Endodermal cell (in vitro differentiated cells): ENCODE data around the gene ILF3. TPM values are rescaled to one million over a fixed set of nuclear protein-coding genes. Genes with fewer than 3 reads are reported as not detected.

Experiments used
- DNase-seq: peaks from one replicate; pipeline ENCODE4 v3.0.0-alpha.2; 2017
- H3K27ac ChIP-seq: 2 replicates; pipeline ENCODE4 v1.5.1; 2013; ENCODE audit warnings: mild to moderate bottlenecking, low read depth, low read length, moderate library complexity
- H3K27me3 ChIP-seq: 2 replicates; pipeline ENCODE4 v1.6.1; 2013; ENCODE audit warnings: mild to moderate bottlenecking, low read length, moderate library complexity; ENCODE audit not compliant: insufficient read depth, control insufficient read depth, poor library complexity, severe bottlenecking
- H3K36me3 ChIP-seq: 2 replicates; pipeline ENCODE4 v1.7.0; 2013; ENCODE audit warnings: mild to moderate bottlenecking, low read length, moderate library complexity; ENCODE audit not compliant: control insufficient read depth, insufficient read depth
- H3K4me1 ChIP-seq: one replicate; pipeline ENCODE4 v1.7.0; 2013; ENCODE audit warnings: low read length; ENCODE audit not compliant: control insufficient read depth, insufficient read depth
- H3K4me3 ChIP-seq: 2 replicates; pipeline ENCODE4 v1.5.1; 2013; ENCODE audit warnings: mild to moderate bottlenecking, low read length, moderate library complexity
- H3K9ac ChIP-seq: 2 replicates; pipeline ENCODE4 v1.6.1; 2013; ENCODE audit warnings: mild to moderate bottlenecking, low read length, moderate library complexity; ENCODE audit not compliant: poor library complexity, severe bottlenecking; ENCODE audit errors: extremely low read depth
- H3K9me3 ChIP-seq: 2 replicates; pipeline ENCODE4 v1.6.1; 2013; ENCODE audit warnings: mild to moderate bottlenecking, low read length, moderate library complexity; ENCODE audit not compliant: control insufficient read depth
- H3K27ac Mint-ChIP-seq: 2 replicates; pipeline ENCODE4 v1.8.0; 2020; ENCODE audit warnings: mixed read lengths
- H3K27me3 Mint-ChIP-seq: 2 replicates; pipeline ENCODE4 v1.8.0; 2021; ENCODE audit warnings: mild to moderate bottlenecking, mixed read lengths; ENCODE audit not compliant: insufficient read depth
- H3K36me3 Mint-ChIP-seq: 2 replicates; pipeline ENCODE4 v1.8.0; 2020; ENCODE audit warnings: low read depth, mixed read lengths
- H3K4me1 Mint-ChIP-seq: 2 replicates; pipeline ENCODE4 v1.8.0; 2020; ENCODE audit warnings: mixed read lengths
- H3K4me3 Mint-ChIP-seq: 2 replicates; pipeline ENCODE4 v1.8.0; 2020; ENCODE audit warnings: mild to moderate bottlenecking, moderate library complexity, mixed read lengths
- H3K9me3 Mint-ChIP-seq: 2 replicates; pipeline ENCODE4 v1.8.0; 2020; ENCODE audit warnings: mild to moderate bottlenecking, mixed read lengths
- WGBS, 2 experiments: methylation state at CpG; one replicate each; pipeline versions ENCODE4 v1.1.5 to v1.1.7; 2013; ENCODE audit warnings: missing lambda C conversion rate in 2 of 2, mixed read lengths in 1 of 2; ENCODE audit not compliant: insufficient coverage in 1 of 2, insufficient read length in 1 of 2; 5-methylcytosine and 5-hydroxymethylcytosine counted together
- total RNA-seq, 2 donors: library from RNA; stranded (reverse); fragmentation: NEBNext Ultra II Directional in 1 of 2; extraction: Animal tissue kit (Norgen Biotek cat#: 25700) in 1 of 2; gene quantifications; 2 replicates in 1 of 2; 3 replicates in 1 of 2; pipeline ENCODE4 v1.2.1, GENCODE V29; 2021
- TF ChIP-seq, protein P1 (sequence below): fragments of 200-600 bp; sonication (generic); conservative IDR thresholded peaks from 2 replicates; pipeline ENCODE4 v1.5.0; 2021; ENCODE audit warnings: antibody characterized with exemption, mild to moderate bottlenecking

The ILF3 gene
- total RNA-seq, 2 donors from 2014 or later, result 625 to 629 TPM

DNA sequence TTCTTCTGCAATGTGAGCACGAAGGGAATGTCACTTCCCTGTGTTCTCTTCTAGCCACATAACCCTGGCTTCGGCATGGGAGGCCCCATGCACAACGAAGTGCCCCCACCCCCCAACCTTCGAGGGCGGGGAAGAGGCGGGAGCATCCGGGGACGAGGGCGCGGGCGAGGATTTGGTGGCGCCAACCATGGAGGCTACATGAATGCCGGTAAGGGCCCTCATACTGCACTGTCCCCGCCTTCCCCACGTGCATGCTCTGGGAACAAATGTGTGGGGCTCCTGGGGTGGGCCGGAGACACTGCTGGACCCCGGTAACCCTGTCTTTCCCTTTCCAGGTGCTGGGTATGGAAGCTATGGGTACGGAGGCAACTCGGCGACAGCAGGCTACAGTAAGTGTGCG lies 29.4 kb downstream of the ILF3 start:
- Histone ChIP-seq H3K27me3 (no peaks in the 10 kb centered on the region), H3K27ac (no peak overlapping the region), H3K4me3 (no peak overlapping the region), H3K36me3 (peaks cover 96% of the 10 kb centered on the region), H3K4me1 (no peaks in the 10 kb centered on the region), H3K9ac (no peak overlapping the region), H3K9me3 (no peaks in the 10 kb centered on the region)
- DNase-seq, result no peak
- H3K36me3 Mint-ChIP-seq, result peaks cover 84% of the 10 kb centered on the region
- H3K4me3 Mint-ChIP-seq, result no peak overlapping the region
- no peaks in the 10 kb centered on the region for H3K9me3 Mint-ChIP-seq
- H3K4me1 Mint-ChIP-seq, result no peaks in the 10 kb centered on the region
- WGBS, 2 experiments, result 91 to 95% methylated on average over 19 to 21 of the region's 21 CpGs
- no peaks in the 10 kb centered on the region for H3K27me3 Mint-ChIP-seq
- peak overlapping the region; percentile 48 for H3K27ac Mint-ChIP-seq
- TF ChIP-seq, protein P1, sequence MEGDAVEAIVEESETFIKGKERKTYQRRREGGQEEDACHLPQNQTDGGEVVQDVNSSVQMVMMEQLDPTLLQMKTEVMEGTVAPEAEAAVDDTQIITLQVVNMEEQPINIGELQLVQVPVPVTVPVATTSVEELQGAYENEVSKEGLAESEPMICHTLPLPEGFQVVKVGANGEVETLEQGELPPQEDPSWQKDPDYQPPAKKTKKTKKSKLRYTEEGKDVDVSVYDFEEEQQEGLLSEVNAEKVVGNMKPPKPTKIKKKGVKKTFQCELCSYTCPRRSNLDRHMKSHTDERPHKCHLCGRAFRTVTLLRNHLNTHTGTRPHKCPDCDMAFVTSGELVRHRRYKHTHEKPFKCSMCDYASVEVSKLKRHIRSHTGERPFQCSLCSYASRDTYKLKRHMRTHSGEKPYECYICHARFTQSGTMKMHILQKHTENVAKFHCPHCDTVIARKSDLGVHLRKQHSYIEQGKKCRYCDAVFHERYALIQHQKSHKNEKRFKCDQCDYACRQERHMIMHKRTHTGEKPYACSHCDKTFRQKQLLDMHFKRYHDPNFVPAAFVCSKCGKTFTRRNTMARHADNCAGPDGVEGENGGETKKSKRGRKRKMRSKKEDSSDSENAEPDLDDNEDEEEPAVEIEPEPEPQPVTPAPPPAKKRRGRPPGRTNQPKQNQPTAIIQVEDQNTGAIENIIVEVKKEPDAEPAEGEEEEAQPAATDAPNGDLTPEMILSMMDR, result no peak

DNA sequence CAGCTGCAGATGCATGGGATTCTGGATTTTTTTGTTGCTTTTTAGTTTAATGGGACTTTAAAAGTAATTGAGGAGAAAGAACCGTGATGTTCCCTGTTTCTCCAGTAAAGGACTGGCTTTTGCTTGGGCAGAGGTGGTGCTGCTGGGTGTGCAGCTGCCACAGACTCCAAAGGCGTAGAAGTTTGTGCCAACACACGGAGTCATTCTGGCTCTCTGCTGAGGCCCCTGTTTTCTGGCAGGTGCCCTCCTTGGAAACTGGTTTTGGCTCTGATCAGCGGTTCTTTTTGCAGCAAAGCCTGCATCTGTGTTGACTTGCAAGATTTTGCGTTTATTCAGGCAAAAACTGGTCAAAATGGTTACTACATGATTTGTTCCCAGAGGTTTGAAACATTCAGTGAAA lies 31.1 kb downstream of the ILF3 start:
- Histone ChIP-seq H3K4me3 (no peak overlapping the region), H3K27me3 (no peaks in the 10 kb centered on the region), H3K9ac (no peak overlapping the region), H3K27ac (no peak overlapping the region), H3K36me3 (peaks cover 96% of the 10 kb centered on the region), H3K4me1 (no peaks in the 10 kb centered on the region), H3K9me3 (no peaks in the 10 kb centered on the region)
- TF ChIP-seq, protein P1, result no peak
- no peak overlapping the region for H3K27ac Mint-ChIP-seq
- no peaks in the 10 kb centered on the region for H3K27me3 Mint-ChIP-seq
- H3K9me3 Mint-ChIP-seq, result no peaks in the 10 kb centered on the region
- WGBS, 2 experiments, result 96 to 98% methylated on average over 5 of the region's 5 CpGs
- peaks cover 84% of the 10 kb centered on the region for H3K36me3 Mint-ChIP-seq
- H3K4me1 Mint-ChIP-seq, result no peaks in the 10 kb centered on the region
- no peak for DNase-seq
- H3K4me3 Mint-ChIP-seq, result no peak overlapping the region

DNA sequence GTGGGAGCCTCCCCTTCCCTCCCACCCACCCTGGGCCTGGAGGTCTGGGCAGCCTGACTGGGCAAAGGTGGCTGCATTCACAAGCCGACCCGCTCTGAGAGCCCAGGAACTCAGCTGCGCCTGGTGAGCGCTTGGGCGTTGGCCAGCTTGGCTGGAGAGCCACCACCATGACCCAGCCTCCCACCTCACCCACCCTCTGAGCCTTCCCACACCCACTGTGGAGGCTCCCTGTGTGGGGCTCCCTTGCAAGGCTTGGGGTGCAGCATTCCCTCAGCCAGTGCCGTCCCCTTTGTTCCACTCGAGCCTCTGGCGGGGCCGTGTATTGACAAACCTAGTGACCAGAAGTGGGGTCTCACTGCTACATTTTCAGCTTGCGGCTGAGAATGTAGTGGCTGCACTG lies 32.0 kb downstream of the ILF3 start:
- Histone ChIP-seq H3K27ac (no peak overlapping the region), H3K4me1 (no peaks in the 10 kb centered on the region), H3K27me3 (no peaks in the 10 kb centered on the region), H3K4me3 (no peak overlapping the region), H3K9me3 (no peaks in the 10 kb centered on the region), H3K9ac (no peak overlapping the region), H3K36me3 (peaks cover 96% of the 10 kb centered on the region)
- WGBS, 2 experiments, result 96 to 97% methylated on average over 10 of the region's 10 CpGs
- TF ChIP-seq, protein P1, result no peak
- DNase-seq, result no peak
- no peak overlapping the region for H3K4me3 Mint-ChIP-seq
- no peaks in the 10 kb centered on the region for H3K9me3 Mint-ChIP-seq
- no peak overlapping the region for H3K27ac Mint-ChIP-seq
- H3K4me1 Mint-ChIP-seq, result no peaks in the 10 kb centered on the region
- H3K27me3 Mint-ChIP-seq, result no peaks in the 10 kb centered on the region
- peaks cover 84% of the 10 kb centered on the region for H3K36me3 Mint-ChIP-seq
